IMR-90 (cell line): Measurements from ENCODE around the gene CDKAL1.

Experiments
- CTCF ChIP-seq: conservative IDR thresholded peaks from 2 replicates; pipeline ENCODE4 v1.5.1; 2012; ENCODE audit warnings: mild to moderate bottlenecking, low read depth, low read length, improper control_type of control experiment
- POLR2A ChIP-seq: IDR thresholded peaks from 2 replicates; pipeline ENCODE4 v1.6.1; 2012; ENCODE audit warnings: mild to moderate bottlenecking, low read depth, low read length

- TF ChIP-seq CTCF (no peak), POLR2A (no peak)
Measured at GRCh38 chr6:20678831-20679352, 144.6 kb downstream of the CDKAL1 start.
